Keratinocyte (primary cell): ENCODE measurements around the gene RBM47.

ENCODE experiments used
- EZH2 ChIP-seq: IDR thresholded peaks from one replicate; pipeline ENCODE4 v1.6.1; 2012; ENCODE audit warnings: inconsistent platforms, mild to moderate bottlenecking, low read length, moderate library complexity
- TF ChIP-seq, protein P1 (sequence below), 3 experiments: IDR thresholded peaks in 1 of 3; conservative IDR thresholded peaks in 1 of 3; optimal IDR thresholded peaks in 1 of 3; 2 replicates in 2 of 3; 3 replicates in 1 of 3; pipeline versions ENCODE3 to v1.5.1; 2011; ENCODE audit warnings: low read length in 3 of 3, mild to moderate bottlenecking in 3 of 3, moderate library complexity in 2 of 3, control low read depth in 1 of 3, inconsistent platforms in 1 of 3; ENCODE audit not compliant: insufficient read depth in 2 of 3; ENCODE audit errors: extremely low read depth in 1 of 3

GRCh38 chr4:40630335-40631021 is 814 bp upstream of the RBM47 start:
- TF ChIP-seq, protein P1, sequence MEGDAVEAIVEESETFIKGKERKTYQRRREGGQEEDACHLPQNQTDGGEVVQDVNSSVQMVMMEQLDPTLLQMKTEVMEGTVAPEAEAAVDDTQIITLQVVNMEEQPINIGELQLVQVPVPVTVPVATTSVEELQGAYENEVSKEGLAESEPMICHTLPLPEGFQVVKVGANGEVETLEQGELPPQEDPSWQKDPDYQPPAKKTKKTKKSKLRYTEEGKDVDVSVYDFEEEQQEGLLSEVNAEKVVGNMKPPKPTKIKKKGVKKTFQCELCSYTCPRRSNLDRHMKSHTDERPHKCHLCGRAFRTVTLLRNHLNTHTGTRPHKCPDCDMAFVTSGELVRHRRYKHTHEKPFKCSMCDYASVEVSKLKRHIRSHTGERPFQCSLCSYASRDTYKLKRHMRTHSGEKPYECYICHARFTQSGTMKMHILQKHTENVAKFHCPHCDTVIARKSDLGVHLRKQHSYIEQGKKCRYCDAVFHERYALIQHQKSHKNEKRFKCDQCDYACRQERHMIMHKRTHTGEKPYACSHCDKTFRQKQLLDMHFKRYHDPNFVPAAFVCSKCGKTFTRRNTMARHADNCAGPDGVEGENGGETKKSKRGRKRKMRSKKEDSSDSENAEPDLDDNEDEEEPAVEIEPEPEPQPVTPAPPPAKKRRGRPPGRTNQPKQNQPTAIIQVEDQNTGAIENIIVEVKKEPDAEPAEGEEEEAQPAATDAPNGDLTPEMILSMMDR (optimal IDR thresholded peaks at IDR 0.05 in 1 of 3, IDR thresholded peaks at IDR 0.05 in 1 of 3, conservative IDR thresholded peaks at IDR 0.05 in 1 of 3; ENCODE audit: extremely low read depth in 1 of 3, insufficient read depth in 2 of 3, low read length in 3 of 3), result no peak
- TF ChIP-seq EZH2, result no peak
